HG03521 (cell line): ENCODE data around the gene IRF2BP2.
"Not testable (repeated sequence)": the region's sequence is repeated elsewhere in the genome, so short reads cannot be mapped to it uniquely, and the experiment has no call there.

Source experiments
- ATAC-seq: cut with Tn5 transposase; IDR thresholded peaks from one replicate; pipeline ENCODE4 v1.9.1; 2021; ENCODE audit warnings: mild to moderate bottlenecking, moderate library complexity; ENCODE audit not compliant: unreplicated experiment

IRF2BP2 gene

GRCh38 chr1:234634922-234635321 is 24.9 kb upstream of the IRF2BP2 start:
- not testable (repeated sequence) for ATAC-seq

GRCh38 chr1:234634387-234634786 is 24.4 kb upstream of the IRF2BP2 start:
- no peak for ATAC-seq

- ATAC-seq: no peak
These were observed 23.4 kb upstream of the IRF2BP2 start for GRCh38 chr1:234633246-234634003.

- no peak for ATAC-seq
These were observed 22.2 kb upstream of the IRF2BP2 start for GRCh38 chr1:234632225-234632624.

GRCh38 chr1:234631721-234632125 is 21.7 kb upstream of the IRF2BP2 start:
- ATAC-seq: no peak

GRCh38 chr1:234629026-234629425 is 19.0 kb upstream of the IRF2BP2 start:
- ATAC-seq: no peak

GRCh38 chr1:234628089-234628488 is 18.1 kb upstream of the IRF2BP2 start:
- no peak for ATAC-seq

- ATAC-seq: no peak
These were observed 17.3 kb upstream of the IRF2BP2 start for GRCh38 chr1:234627009-234627950.

GRCh38 chr1:234626391-234626790 is 16.4 kb upstream of the IRF2BP2 start:
- no peak for ATAC-seq

GRCh38 chr1:234624724-234625117 is 14.7 kb upstream of the IRF2BP2 start:
- no peak for ATAC-seq

- no peak for ATAC-seq
These were observed 11.8 kb upstream of the IRF2BP2 start for GRCh38 chr1:234621657-234622335.

- no peak for ATAC-seq
These were observed 11.1 kb upstream of the IRF2BP2 start for GRCh38 chr1:234621127-234621468.

- no peak for ATAC-seq
These were observed 10.5 kb upstream of the IRF2BP2 start for GRCh38 chr1:234620272-234621126.

GRCh38 chr1:234619794-234620247 is 9.8 kb upstream of the IRF2BP2 start:
- ATAC-seq: no peak

GRCh38 chr1:234619071-234619480 is 9.1 kb upstream of the IRF2BP2 start:
- ATAC-seq: no peak

GRCh38 chr1:234618737-234619049 is 8.7 kb upstream of the IRF2BP2 start:
- ATAC-seq: no peak

GRCh38 chr1:234617986-234618736 is 8.2 kb upstream of the IRF2BP2 start:
- no peak for ATAC-seq

- ATAC-seq: no peak
These were observed 7.4 kb upstream of the IRF2BP2 start for GRCh38 chr1:234617131-234617985.

- no peak for ATAC-seq
These were observed 6.7 kb upstream of the IRF2BP2 start for GRCh38 chr1:234616644-234617043.
